Thyroid gland (tissue), 4 donors: ENCODE data around the gene MAGI2.

Source experiments
- CTCF ChIP-seq, 6 experiments: fragments of 200-600 bp in 3 of 6; fragments of 450-650 bp in 3 of 6; sonication (generic) in 3 of 6; IDR thresholded peaks; one replicate each; pipeline ENCODE4 v1.5.1; 2016 to 2019; ENCODE audit warnings: antibody characterized with exemption in 6 of 6, mild to moderate bottlenecking in 2 of 6, inconsistent platforms in 1 of 6, moderate library complexity in 1 of 6
- POLR2A ChIP-seq, 2 donors: fragments of 450-650 bp; IDR thresholded peaks; one replicate each; pipeline ENCODE4 v1.6.1; 2017; ENCODE audit warnings: antibody characterized with exemption in 2 of 2, mild to moderate bottlenecking in 2 of 2, moderate library complexity in 1 of 2

GRCh38 chr7:78315119-78315518, 1138.3 kb downstream of the MAGI2 start:
- TF ChIP-seq CTCF (IDR thresholded peaks at IDR 0.05): no peak
- no peak for TF ChIP-seq POLR2A (IDR thresholded peaks at IDR 0.05)
